Activated CD4-positive, alpha-beta T cell treated with anti-CD3 and anti-CD28 coated beads, Interleukin-2, amount 50 U/mL, for 4 hours (primary cell): Measurements from ENCODE around the gene CDH26.

Experiments used
- DNase-seq, 2 experiments: peaks; one replicate each; pipeline ENCODE4 v3.0.0-alpha.2; 2020

The CDH26 gene

GRCh38 chr20:59987135-59987534 lies 28.9 kb downstream of the CDH26 start:
- DNase-seq = no peak

- no peak for DNase-seq
Measured at GRCh38 chr20:59988141-59988540, 29.9 kb downstream of the CDH26 start.

- no peak for DNase-seq
Measured at GRCh38 chr20:59992526-59993084, 34.4 kb downstream of the CDH26 start.

GRCh38 chr20:59993736-59994430 lies 35.7 kb downstream of the CDH26 start:
- no peak for DNase-seq

GRCh38 chr20:59994697-59995122 lies 36.5 kb downstream of the CDH26 start:
- no peak for DNase-seq

GRCh38 chr20:59996108-59996507 lies 37.9 kb downstream of the CDH26 start:
- no peak for DNase-seq

- DNase-seq = no peak
Measured at GRCh38 chr20:59997896-59998295, 39.7 kb downstream of the CDH26 start.

DNA sequence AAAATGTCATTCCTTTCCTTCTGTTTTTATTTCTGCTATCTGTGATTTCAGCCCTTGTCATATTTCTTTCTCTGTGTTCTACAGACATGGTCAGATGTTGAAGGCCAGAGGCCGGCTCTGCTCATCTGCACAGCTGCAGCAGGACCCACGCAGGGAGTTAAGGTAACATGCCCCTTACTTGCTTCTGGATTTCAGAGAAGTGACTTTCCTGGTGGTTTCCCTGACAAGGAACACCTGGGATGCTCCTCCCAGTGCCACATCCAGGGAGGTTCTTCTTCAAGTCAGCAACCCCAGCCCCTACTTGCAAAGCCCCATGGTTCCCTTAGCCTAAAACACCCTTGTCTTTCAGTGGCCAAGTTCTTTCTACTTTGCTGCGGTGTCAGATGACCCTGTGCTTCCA lies 41.3 kb downstream of the CDH26 start:
- no peak for DNase-seq

DNA sequence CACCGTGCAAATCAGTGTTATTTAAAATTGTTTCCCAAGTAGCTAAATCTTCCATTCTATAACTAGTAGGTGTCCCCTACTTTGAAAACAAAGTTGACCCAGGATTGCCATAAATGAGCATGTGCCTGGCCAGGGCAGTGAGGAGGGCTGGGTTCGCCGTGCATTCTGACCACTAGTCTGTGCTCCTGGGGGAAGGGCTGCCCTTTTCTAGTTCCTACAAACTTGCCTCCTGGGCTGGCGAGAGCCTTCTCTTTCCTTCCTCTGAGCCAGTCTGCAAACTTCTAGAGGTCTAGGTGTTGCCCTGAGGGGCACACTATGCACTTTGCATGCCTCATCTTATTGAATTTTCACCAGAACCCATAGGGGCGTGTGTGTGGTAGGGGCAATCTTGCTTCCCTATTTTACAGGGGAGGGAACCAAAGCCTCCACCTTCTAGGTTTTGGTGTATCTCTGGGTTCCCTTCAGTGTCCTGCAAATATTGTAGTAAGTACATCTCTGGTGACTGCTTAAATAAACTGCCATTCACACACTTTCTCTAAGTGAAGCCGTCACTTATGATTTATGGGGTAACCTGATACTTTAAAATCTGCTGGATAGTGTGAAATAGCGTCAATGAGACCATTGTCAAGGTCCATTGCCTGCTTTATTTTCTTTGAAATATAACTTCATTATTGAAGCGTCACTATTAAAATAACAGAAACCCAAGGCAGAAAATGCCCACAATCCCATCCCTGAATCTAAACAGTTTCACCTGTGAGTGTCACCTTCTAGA lies 42.2 kb downstream of the CDH26 start:
- no peak for DNase-seq

- no peak for DNase-seq
Measured at GRCh38 chr20:60001108-60001507, 42.9 kb downstream of the CDH26 start.

DNA sequence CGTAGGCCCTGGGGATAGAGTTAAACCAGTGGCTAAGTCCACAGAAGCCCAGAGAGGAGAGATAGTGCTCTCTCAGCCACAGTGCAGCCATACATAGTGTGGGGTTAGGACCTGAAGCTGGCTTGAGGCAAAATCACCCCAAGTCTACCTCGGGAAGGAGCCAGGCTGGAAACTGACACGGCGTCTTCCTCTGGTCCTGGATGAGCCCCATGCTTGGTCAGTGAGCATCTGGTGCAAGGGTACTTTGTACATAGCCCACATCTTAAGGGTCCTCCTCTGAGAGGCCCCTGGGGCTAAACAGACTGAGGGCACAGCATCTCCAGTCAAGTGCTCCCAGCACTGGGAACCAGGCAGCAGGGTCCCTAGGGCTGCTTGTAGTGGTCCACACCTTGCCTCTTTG lies 45.6 kb downstream of the CDH26 start:
- no peak for DNase-seq

DNA sequence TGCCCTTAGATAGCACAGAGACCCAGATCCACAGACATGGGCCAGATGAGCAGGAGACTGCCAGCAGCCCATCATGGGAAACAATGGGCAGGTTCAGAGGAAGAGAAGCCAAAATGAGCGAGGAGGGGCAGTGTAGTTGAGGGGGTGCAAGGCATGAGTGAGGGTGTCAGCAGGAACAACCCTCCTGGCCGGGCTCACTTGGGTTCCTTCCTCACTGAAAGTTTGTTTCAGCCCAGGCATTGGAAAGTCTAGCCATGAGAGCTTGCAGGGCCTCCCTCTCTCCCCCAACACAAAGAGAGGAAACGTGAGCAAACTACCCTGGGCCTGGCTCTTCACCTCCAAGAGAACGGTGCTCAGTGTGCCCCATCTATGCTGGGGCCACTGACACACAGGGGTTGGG lies 48.0 kb downstream of the CDH26 start:
- DNase-seq = no peak

DNA sequence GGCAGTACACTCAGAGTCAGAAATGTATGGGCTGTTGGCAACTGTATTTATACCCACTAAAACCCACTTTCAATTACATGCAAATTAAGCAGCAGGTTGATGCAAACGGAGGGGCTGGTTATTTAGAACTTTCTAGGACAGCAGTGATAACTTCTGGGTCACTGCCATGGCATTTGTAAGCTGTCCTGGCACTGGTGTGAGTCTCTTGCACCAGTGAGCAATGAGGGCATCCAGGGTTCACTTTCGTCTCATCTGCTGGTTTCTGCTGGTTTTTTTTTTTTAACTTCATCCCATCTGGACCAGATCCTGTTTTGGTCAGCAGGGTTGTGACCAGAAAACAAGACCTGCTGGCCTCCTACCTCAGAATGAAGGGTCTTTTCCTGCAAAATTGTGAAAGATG lies 49.2 kb downstream of the CDH26 start:
- DNase-seq = no peak

DNA sequence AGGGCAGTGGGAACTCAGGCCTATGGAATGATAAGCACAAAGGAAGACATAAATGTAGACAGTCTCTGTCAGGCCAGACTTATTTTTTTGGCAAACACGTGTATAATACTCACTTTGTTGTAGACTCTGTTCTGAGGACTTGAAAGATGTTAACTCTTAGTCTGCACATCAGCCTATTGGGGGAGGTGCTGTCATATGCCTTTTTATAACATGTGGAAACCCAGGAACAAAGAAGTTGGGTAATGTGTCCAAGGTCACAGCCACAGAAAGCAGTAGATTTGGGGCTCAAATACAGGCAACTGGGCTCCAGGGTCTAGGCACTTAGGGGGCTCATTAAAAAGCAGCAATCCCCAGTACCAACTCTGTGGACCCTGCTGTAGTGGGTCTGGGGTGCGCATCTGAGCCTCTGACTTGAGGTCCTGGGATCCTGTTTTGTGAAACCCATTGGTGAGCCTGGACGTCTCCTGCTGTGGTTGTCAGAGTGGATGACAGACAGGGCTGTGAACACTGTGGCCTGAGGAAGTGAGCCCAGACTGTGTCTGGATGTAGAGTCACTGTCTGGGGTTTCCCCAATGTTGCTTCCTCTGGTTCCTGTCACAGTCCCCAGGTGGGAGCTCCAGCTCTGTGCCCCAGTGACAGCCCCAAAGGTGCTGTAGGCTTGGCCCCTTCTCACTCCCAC lies 50.0 kb downstream of the CDH26 start:
- no peak for DNase-seq

DNA sequence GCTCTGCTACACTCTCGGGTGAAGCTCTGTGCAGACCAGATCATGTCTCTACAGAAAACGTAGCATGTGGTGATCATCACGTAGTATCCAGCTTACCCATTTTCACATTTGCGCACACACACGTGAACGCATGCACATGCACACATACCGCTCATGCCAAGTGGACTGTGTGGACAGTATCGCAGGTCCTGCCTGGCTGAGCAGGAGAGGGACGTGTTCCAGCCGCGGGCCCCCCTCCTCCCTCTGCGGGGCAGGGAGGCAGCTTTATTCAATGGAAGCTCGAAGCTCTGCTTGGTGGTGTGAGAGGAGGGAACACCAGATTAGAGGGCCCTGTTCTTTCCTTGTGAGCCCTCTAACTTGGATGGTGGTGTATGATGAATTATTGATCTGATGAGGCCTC lies 51.1 kb downstream of the CDH26 start:
- DNase-seq = no peak

DNA sequence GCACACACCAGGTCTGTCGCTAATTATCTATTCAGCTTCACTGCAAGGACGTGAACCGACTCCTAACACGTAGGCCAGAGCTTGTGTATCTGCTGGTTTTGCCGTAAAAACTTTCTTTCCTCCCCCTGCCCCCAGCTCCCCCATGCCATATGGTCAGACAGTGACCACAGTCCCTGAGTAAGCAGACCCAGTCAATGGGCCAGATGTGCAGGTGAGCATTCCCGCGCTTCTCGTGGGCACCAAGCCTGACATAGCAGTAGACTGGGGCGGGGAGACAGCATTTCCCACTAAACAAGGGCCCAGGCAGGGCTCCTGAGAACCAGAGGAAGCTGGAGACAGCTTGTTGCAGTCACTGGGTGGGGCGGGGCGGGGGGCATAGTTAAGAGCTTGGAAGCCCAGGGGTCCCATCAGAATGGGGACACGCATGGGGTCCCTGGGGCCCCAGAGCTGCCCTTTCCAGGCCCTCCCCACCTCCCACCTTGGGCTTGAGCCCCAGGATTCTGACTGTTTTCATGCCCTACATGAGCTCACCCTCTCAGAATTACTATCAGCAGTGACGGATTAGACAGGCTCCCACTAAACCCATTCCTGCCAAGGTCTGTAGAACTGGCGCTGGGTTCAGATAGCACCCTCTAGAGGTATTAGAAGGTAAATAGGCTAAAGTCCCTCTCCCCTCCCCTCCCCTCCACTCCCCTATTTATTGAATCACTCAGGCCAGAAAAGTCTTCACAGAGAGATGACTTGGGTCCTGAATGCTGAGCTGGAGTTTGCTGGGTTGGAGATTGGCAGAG lies 51.8 kb downstream of the CDH26 start:
- DNase-seq = no peak

GRCh38 chr20:60010689-60011458 lies 52.7 kb downstream of the CDH26 start:
- no peak for DNase-seq

- DNase-seq = no peak
Measured at GRCh38 chr20:60011512-60012507, 53.6 kb downstream of the CDH26 start.

- no peak for DNase-seq
Measured at GRCh38 chr20:60013296-60014139, 55.3 kb downstream of the CDH26 start.

GRCh38 chr20:60016406-60016805 lies 58.2 kb downstream of the CDH26 start:
- DNase-seq = no peak
